HL-60 (cell line): ENCODE data around the gene LFNG.
A peak's percentile ranks its signal among the peaks of the same experiment; 100 is the strongest.
"Not testable (repeated sequence)": the region's sequence is repeated elsewhere in the genome, so short reads cannot be mapped to it uniquely, and the experiment has no call there.

Experiments used
- DNase-seq, 2 experiments: peaks; one replicate each; pipeline ENCODE4 v3.0.0-alpha.2; 2010 to 2020; ENCODE audit warnings: low read depth in 1 of 2, low spot score in 1 of 2
- H3K27ac ChIP-seq: fragments of 250-450 bp; sonication (Bioruptor Pico); replicated peaks from 2 replicates; pipeline ENCODE4 v1.5.1; 2020; ENCODE audit warnings: mild to moderate bottlenecking, moderate library complexity
- H3K27me3 ChIP-seq: fragments of 250-450 bp; sonication (Bioruptor Pico); 2 replicates; pipeline ENCODE4 v1.5.1; 2021; ENCODE audit warnings: mild to moderate bottlenecking, moderate library complexity; ENCODE audit not compliant: insufficient read depth, poor library complexity, severe bottlenecking
- H3K4me3 ChIP-seq: replicated peaks from 2 replicates; pipeline ENCODE4 v1.5.1; 2011; ENCODE audit warnings: mild to moderate bottlenecking, control low read depth, low read length; ENCODE audit not compliant: insufficient read depth
- CTCF ChIP-seq: IDR thresholded peaks from one replicate; pipeline ENCODE4 v1.5.1; 2011; ENCODE audit warnings: low read length, control low read depth, inconsistent platforms; ENCODE audit not compliant: insufficient read depth
- GABPA ChIP-seq: IDR thresholded peaks from 2 replicates; pipeline ENCODE4 v1.6.1; 2012; ENCODE audit warnings: low read depth
- POLR2AphosphoS5 ChIP-seq: IDR thresholded peaks from 2 replicates; pipeline ENCODE4 v1.6.1; 2012; ENCODE audit warnings: low read depth
- REST ChIP-seq: IDR thresholded peaks from 2 replicates; pipeline ENCODE4 v1.6.1; 2012; ENCODE audit warnings: low read depth; ENCODE audit not compliant: insufficient replicate concordance
- SPI1 ChIP-seq: IDR thresholded peaks from 2 replicates; pipeline ENCODE4 v1.6.1; 2012; ENCODE audit warnings: low read depth, mild to moderate bottlenecking, borderline replicate concordance

The LFNG gene

DNA sequence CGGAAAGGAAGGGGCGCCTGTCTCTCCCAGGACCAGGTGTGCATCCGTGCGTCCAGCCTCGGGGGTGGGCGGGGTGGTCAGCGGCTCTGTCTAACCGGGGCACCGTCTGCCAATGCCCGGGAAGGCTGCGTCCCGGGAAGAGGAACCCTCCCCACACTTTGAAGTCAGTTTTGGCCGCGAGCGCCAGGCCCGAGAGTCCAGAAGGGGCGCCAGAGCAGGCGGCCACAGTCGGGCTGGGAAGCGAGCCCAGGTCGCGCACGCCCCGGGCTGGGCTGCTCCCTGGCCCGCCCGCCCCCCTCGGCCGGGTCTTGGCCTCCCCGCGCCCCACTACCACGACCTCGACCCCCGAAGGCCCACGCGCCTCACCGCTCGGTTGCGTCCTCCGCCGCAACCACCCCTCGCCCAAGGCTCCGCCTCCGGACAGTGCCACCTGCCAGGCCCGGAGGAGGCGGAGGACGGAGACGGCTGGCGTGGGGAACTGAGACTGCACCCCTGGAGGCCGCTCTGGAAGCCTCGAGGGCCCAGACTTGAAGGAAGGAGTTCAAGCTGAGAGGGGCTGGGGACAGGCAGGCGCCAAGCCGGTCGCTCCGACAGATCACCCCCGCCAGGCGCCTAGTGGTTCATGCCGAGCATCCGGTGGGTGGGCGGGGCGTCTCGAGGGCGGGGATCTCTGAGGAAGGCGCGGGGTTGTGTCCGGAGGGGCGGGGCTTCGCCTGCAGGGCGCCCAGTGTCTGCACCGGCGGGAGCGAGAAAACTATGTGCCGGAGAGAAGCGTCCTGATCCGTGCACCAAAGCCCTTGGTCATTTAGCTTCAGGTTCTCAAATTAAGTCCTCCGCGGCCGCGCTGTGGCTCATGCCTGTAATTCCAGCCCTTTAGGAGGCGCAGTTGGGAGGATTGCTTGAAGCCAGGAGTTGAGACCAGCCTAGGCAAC is 35.8 kb downstream of the LFNG start, which contains the start of gene BRAT1:
TSS of gene BRAT1 (minus strand) at position 404 of the 932 bp plus-strand sequence. CDS start 1,093 bp downstream, outside the sequence.
- no peaks in the 10 kb centered on the region for H3K27me3 ChIP-seq
- TF ChIP-seq REST: no peak
- no peak for TF ChIP-seq GABPA
- TF ChIP-seq SPI1: peak; percentile 46; the same call in 1 of the 2 replicates
- TF ChIP-seq POLR2AphosphoS5: peak; percentile 90
- peak; percentile 20 for TF ChIP-seq CTCF

DNA sequence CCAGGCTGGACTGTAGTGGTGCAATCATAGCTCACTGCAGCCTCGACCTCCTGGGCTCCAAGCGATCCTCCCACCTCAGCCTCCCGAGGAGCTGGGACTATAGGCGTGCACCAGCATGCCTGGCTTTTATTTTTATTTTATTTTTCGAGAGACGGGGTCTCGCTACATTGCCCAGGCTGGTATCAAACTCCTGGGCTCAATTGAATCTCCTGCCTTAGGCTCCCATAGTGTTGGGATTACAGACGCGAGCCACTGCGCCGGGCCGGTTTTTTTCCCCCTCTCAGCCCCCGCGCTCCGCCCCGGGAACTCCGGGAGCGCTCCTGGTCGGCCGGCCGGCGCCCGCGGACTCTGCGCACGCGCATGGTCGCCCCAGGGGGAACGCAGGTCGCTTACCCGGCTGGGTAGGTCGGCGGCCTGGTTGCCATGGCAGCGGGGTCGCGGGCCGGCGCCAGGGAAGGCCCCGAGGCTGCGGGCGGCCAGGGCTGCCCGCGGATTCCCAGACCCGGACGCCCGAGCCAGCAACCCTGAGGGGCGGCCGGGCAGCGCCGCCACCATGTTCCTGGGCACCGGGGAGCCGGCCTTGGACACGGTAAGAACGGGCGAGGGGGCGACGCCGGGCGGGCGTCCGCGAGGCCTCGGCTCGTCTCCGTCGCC is 39.2 kb downstream of the LFNG start, which contains the start of gene IQCE:
TSS of gene IQCE (plus strand) at position 351 of the 654 bp plus-strand sequence. CDS start at position 554, 203 bp downstream.
- TF ChIP-seq REST (no peak), POLR2AphosphoS5 (no peak), CTCF (no peak), GABPA (no peak), SPI1 (no peak)
- H3K27me3 ChIP-seq: no peaks in the 10 kb centered on the region
- DNase-seq: peak; percentile 79 to 91
- peak within 1 kb of the TSS; percentile 86 for H3K4me3 ChIP-seq
- H3K27ac ChIP-seq: peak within 1 kb of the TSS; percentile 62

More for the DNA sequence above, 35.8 kb downstream of the LFNG start, which contains the start of gene BRAT1:
- H3K27ac ChIP-seq: peak within 1 kb of the TSS; percentile 100
- peak within 1 kb of the TSS; percentile 75 for H3K4me3 ChIP-seq
- peak; percentile 89 to 97 for DNase-seq

DNA sequence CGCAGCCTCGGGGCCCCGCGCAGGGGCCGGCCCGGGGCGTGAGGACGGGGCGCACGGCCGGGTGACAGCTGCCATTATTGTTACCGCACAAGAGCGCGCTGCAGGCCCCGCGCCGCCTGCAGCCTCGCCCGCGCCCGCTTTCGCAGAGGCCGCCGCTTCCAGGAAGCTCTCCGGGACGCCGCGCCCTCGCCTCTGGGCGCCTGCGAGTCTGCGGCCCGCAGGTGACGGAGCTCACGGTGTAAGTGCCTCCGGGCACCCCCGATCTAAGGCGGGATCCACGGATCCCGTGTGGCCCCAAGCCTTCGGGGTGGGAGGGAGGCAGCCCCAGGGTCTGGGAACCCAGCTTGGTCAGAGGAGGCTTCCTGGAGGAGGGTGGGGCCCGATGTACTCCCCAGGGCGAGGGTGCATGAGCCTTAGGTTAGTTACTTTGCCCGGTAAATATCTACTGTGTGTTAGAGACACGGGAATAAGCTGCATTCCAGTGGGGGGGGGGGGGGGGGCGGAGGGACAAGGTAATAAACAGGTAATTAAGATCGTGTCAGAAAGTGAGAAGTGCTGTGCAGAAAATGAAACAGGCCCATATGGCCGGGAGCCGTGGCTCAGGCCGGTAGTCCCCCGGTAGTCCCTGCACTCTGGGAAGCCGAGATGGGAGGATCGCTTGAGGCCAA is 39.8 kb downstream of the LFNG start:
- TF ChIP-seq SPI1: no peak
- no peak for TF ChIP-seq GABPA
- no peak for TF ChIP-seq REST
- TF ChIP-seq POLR2AphosphoS5: no peak
- TF ChIP-seq CTCF: no peak
- H3K4me3 ChIP-seq: peak overlapping the region; percentile 86
- DNase-seq: no peak
- no peaks in the 10 kb centered on the region for H3K27me3 ChIP-seq
- peak overlapping the region; percentile 62 for H3K27ac ChIP-seq

DNA sequence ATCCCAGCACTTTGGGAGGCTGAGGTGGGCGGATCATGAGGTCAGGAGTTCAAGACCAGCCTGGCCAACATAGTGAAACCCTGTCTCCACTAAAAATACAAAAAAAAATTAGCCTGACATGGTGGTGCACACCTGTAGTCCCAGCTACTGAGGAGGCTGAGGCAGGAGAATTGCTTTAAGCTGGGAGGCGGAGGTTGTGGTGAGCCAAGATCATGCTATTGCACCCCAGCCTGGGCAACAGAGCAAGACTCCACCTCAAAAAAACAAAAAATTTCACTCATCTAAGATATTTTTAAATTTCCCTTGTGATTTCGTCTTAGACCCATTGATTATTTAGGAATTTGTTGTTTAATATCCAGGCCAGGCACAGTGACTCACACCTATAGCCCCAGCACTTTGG is 44.4 kb downstream of the LFNG start:
- H3K4me3 ChIP-seq, DNase-seq, H3K27ac ChIP-seq, H3K27me3 ChIP-seq: not testable (repeated sequence)
